Astrocyte (in vitro differentiated cells and primary cell): ENCODE measurements around the gene FAM131A. TPM values are rescaled to one million over a fixed set of nuclear protein-coding genes. Genes with fewer than 3 reads are reported as not detected.

Source experiments
- DNase-seq: peaks from one replicate; pipeline ENCODE4 v3.0.0-alpha.2; 2010; ENCODE audit warnings: low read depth
- FAIRE-seq: peaks from 2 replicates; lab custom pipeline; 2011; peaks lifted over from hg19 to GRCh38; lab: Jason Lieb, UNC
- H2AFZ ChIP-seq: 2 replicates; pipeline ENCODE4 v1.6.0; 2012; ENCODE audit warnings: low read depth, low read length, inconsistent platforms
- H3K27ac ChIP-seq: 2 replicates; pipeline ENCODE4 v1.5.1; 2011; ENCODE audit warnings: low read depth, low read length, inconsistent platforms
- H3K27me3 ChIP-seq: 2 replicates; pipeline ENCODE4 v1.6.0; 2011; ENCODE audit warnings: low read length, inconsistent platforms; ENCODE audit not compliant: insufficient read depth
- H3K36me3 ChIP-seq: 2 replicates; pipeline ENCODE4 v1.5.1; 2011; ENCODE audit warnings: low read length, inconsistent platforms; ENCODE audit not compliant: insufficient read depth
- H3K4me1 ChIP-seq: 2 replicates; pipeline ENCODE4 v1.5.1; 2011; ENCODE audit warnings: low read length, inconsistent platforms; ENCODE audit not compliant: insufficient read depth
- H3K4me2 ChIP-seq: 2 replicates; pipeline ENCODE4 v1.6.0; 2012; ENCODE audit warnings: low read length, inconsistent platforms
- H3K4me3 ChIP-seq: 2 replicates; pipeline ENCODE4 v1.5.1; 2011; ENCODE audit warnings: low read depth, mild to moderate bottlenecking, low read length, inconsistent platforms; ENCODE audit not compliant: insufficient read depth
- H3K79me2 ChIP-seq: 2 replicates; pipeline ENCODE4 v1.6.0; 2012; ENCODE audit warnings: mild to moderate bottlenecking, low read length, inconsistent platforms; ENCODE audit not compliant: insufficient read depth
- H3K9ac ChIP-seq: 2 replicates; pipeline ENCODE4 v1.6.0; 2012; ENCODE audit warnings: mild to moderate bottlenecking, low read length, inconsistent platforms
- H3K9me3 ChIP-seq: 2 replicates; pipeline ENCODE4 v1.5.1; 2012; ENCODE audit warnings: low read depth, mild to moderate bottlenecking, low read length, inconsistent platforms; ENCODE audit not compliant: insufficient read depth
- H4K20me1 ChIP-seq: 2 replicates; pipeline ENCODE4 v1.6.0; 2012; ENCODE audit warnings: low read length, inconsistent platforms; ENCODE audit not compliant: insufficient read depth
- H3K27ac Mint-ChIP-seq: one replicate; pipeline ENCODE4 v1.8.0; 2021; ENCODE audit warnings: mild to moderate bottlenecking, mixed read lengths; ENCODE audit not compliant: unreplicated experiment
- H3K27me3 Mint-ChIP-seq: one replicate; pipeline ENCODE4 v1.8.0; 2021; ENCODE audit warnings: low read depth, mixed read lengths; ENCODE audit not compliant: unreplicated experiment
- H3K36me3 Mint-ChIP-seq: one replicate; pipeline ENCODE4 v1.8.0; 2021; ENCODE audit warnings: low read depth, mixed read lengths; ENCODE audit not compliant: unreplicated experiment
- H3K4me1 Mint-ChIP-seq: one replicate; pipeline ENCODE4 v1.8.0; 2021; ENCODE audit warnings: low read depth, mixed read lengths; ENCODE audit not compliant: unreplicated experiment
- H3K4me3 Mint-ChIP-seq: one replicate; pipeline ENCODE4 v1.8.0; 2021; ENCODE audit warnings: mild to moderate bottlenecking, moderate library complexity, mixed read lengths; ENCODE audit not compliant: unreplicated experiment
- H3K9me3 Mint-ChIP-seq: one replicate; pipeline ENCODE4 v1.8.0; 2021; ENCODE audit warnings: mild to moderate bottlenecking, mixed read lengths; ENCODE audit not compliant: unreplicated experiment
- EZH2 ChIP-seq: IDR thresholded peaks from 2 replicates; pipeline ENCODE4 v1.6.1; 2012; ENCODE audit warnings: mild to moderate bottlenecking, low read length, inconsistent platforms; ENCODE audit not compliant: insufficient read depth
- total RNA-seq: library from RNA; stranded (reverse); gene quantifications from 2 replicates; pipeline ENCODE4 v1.2.1, GENCODE V29; 2021
- TF ChIP-seq, protein P1 (sequence below): IDR thresholded peaks from 2 replicates; pipeline ENCODE4 v1.5.1; 2011; ENCODE audit warnings: low read depth, mild to moderate bottlenecking, inconsistent platforms, low read length, moderate library complexity; ENCODE audit not compliant: insufficient read depth

Gene FAM131A
- total RNA-seq, 1 donor from 2014 or later: 12.2 TPM

DNA sequence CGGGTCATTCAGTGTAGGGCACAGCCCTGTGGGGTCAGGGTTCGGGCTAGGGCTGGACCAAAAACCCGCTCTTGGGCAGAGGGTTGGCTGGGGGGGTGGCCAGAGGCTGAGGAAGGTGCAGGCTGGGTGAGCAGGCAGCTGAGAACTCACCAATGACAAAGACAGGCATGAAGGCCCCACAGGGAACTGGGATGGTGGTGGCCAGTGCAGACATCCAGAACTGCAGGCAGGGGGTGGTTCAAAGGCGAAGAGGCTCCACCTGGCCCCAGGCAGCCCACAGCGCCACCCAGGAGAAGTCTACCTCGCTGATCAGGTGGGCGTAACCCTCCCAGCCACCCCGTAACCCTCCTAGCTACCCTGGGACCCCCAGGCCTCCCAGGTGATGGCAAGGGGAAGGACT lies 17.4 kb downstream of the FAM131A start:
- H3K4me3 ChIP-seq: no peak overlapping the region
- DNase-seq (no peak), FAIRE-seq (no peak)
- H3K4me1 Mint-ChIP-seq: peaks cover 18% of the 10 kb centered on the region
- no peaks in the 10 kb centered on the region for H3K27me3 Mint-ChIP-seq
- H3K4me2 ChIP-seq: no peak overlapping the region
- no peak overlapping the region for H3K4me3 Mint-ChIP-seq
- no peaks in the 10 kb centered on the region for H3K9me3 Mint-ChIP-seq
- no peak overlapping the region for H2AFZ ChIP-seq
- H3K27ac ChIP-seq: no peak overlapping the region
- TF ChIP-seq EZH2: no peak
- TF ChIP-seq, protein P1, sequence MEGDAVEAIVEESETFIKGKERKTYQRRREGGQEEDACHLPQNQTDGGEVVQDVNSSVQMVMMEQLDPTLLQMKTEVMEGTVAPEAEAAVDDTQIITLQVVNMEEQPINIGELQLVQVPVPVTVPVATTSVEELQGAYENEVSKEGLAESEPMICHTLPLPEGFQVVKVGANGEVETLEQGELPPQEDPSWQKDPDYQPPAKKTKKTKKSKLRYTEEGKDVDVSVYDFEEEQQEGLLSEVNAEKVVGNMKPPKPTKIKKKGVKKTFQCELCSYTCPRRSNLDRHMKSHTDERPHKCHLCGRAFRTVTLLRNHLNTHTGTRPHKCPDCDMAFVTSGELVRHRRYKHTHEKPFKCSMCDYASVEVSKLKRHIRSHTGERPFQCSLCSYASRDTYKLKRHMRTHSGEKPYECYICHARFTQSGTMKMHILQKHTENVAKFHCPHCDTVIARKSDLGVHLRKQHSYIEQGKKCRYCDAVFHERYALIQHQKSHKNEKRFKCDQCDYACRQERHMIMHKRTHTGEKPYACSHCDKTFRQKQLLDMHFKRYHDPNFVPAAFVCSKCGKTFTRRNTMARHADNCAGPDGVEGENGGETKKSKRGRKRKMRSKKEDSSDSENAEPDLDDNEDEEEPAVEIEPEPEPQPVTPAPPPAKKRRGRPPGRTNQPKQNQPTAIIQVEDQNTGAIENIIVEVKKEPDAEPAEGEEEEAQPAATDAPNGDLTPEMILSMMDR: no peak
- no peaks in the 10 kb centered on the region for H3K36me3 ChIP-seq
- H3K27me3 ChIP-seq: no peaks in the 10 kb centered on the region
- H3K79me2 ChIP-seq: no peaks in the 10 kb centered on the region
- no peak overlapping the region for H3K27ac Mint-ChIP-seq
- peaks cover 16% of the 10 kb centered on the region for H3K36me3 Mint-ChIP-seq
- no peaks in the 10 kb centered on the region for H3K9me3 ChIP-seq
- peaks cover 3% of the 10 kb centered on the region for H3K4me1 ChIP-seq
- H4K20me1 ChIP-seq: peaks cover 18% of the 10 kb centered on the region
- no peak overlapping the region for H3K9ac ChIP-seq

DNA sequence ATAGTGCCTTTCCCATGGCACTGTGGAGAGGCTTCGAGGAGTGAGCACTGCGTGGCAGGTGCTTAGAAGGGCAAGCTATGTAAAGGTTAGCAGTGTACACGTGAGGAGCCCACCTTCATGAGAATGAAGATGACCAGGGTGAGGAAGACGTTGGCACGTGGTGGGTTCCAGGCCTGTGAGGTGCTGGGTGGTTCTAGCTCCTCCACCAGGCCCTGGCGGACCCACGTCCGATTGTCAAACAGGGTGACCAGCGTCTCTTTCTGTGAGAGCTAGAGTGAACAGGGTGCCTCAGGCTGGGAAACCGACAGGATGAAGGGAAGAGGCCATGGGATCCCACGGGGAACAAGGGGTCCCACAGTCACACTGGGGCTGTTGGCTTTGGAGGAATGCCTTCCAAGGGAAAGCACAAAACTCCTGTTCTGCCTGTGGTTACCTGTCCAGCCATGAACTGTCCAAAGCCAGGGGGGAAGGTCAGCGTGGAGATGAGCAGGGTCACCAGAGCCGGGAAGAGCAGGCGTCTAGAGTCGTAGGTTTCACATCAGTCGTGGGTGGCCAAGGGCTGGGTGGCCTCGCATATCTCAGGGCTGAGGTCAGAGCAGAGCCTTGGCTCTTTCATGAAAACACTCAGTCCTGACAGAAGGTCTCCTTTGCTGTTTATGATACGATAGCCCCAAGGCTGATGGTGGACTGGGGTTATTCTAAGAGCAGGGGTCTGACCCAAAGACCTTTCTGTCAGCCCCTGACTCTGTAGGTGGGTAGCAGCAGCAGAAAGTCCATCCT lies 18.1 kb downstream of the FAM131A start:
- peaks cover 6% of the 10 kb centered on the region for H3K79me2 ChIP-seq
- no peak overlapping the region for H3K4me2 ChIP-seq
- no peak overlapping the region for H3K9ac ChIP-seq
- Mint-ChIP-seq H3K4me1 (peaks cover 22% of the 10 kb centered on the region), H3K27me3 (no peaks in the 10 kb centered on the region), H3K27ac (no peak overlapping the region), H3K9me3 (no peaks in the 10 kb centered on the region), H3K4me3 (peak overlapping the region; percentile 45), H3K36me3 (peaks cover 16% of the 10 kb centered on the region)
- H3K27me3 ChIP-seq: no peaks in the 10 kb centered on the region
- TF ChIP-seq EZH2: no peak
- TF ChIP-seq, protein P1: no peak
- peaks cover 3% of the 10 kb centered on the region for H3K4me1 ChIP-seq
- H3K9me3 ChIP-seq: no peaks in the 10 kb centered on the region
- FAIRE-seq (no peak), DNase-seq (no peak)
- no peak overlapping the region for H2AFZ ChIP-seq
- no peak overlapping the region for H3K4me3 ChIP-seq
- peaks cover 18% of the 10 kb centered on the region for H4K20me1 ChIP-seq
- no peaks in the 10 kb centered on the region for H3K36me3 ChIP-seq
- no peak overlapping the region for H3K27ac ChIP-seq
